K562 (cell line): ENCODE data around the gene TRRAP. TPM values are rescaled to one million over a fixed set of nuclear protein-coding genes. Genes with fewer than 3 reads are reported as not detected.
A peak's percentile ranks its signal among the peaks of the same experiment; 100 is the strongest.

Experiments used
- ELF4 ChIP-seq: fragments of 450-650 bp; formaldehyde crosslinking; IDR thresholded peaks from 2 replicates; pipeline ENCODE4 v1.4.0; 2022; ENCODE audit warnings: missing genetic modification characterization
- ETV5 ChIP-seq: sonication (generic); formaldehyde crosslinking; IDR thresholded peaks from 2 replicates; pipeline ENCODE4 v1.4.0; 2020; ENCODE audit warnings: low read depth, mild to moderate bottlenecking, missing genetic modification reagents
- NRF1 ChIP-seq, 2 experiments: fragments of 450-650 bp; IDR thresholded peaks in 1 of 2; conservative IDR thresholded peaks in 1 of 2; 2 replicates each; pipeline ENCODE4 v1.6.1; 2014; ENCODE audit warnings: mild to moderate bottlenecking in 2 of 2
- SIN3B ChIP-seq: fragments of 450-650 bp; IDR thresholded peaks from 2 replicates; pipeline ENCODE4 v1.6.1; 2017; ENCODE audit warnings: low read depth, mild to moderate bottlenecking, moderate library complexity
- SMARCC2 ChIP-seq: fragments of 450-650 bp; IDR thresholded peaks from 2 replicates; pipeline ENCODE4 v1.6.1; 2017; ENCODE audit warnings: antibody characterized with exemption, moderate library complexity, mild to moderate bottlenecking, low read depth
- TCF7 ChIP-seq: sonication (generic); IDR thresholded peaks from 2 replicates; pipeline ENCODE4 v1.6.1; 2016; ENCODE audit warnings: antibody characterized with exemption, borderline replicate concordance
- polyA plus RNA-seq, 8 experiments: library from polyadenylated mRNA; depleted of rRNA in 4 of 8; stranded (reverse) in 5 of 8; unstranded in 3 of 8; fragments of >200 nt; fragmentation: Nextera tagmentation in 2 of 8; fragmentation: Illumina TruSeq in 1 of 8; extraction: Ambion mirVana in 2 of 8; extraction: Trizol in 1 of 8; gene quantifications; 2 replicates each; pipeline versions ENCODE4 v1.2.1 to v1.2.3, GENCODE V29; 2011 to 2014; ENCODE audit warnings: inconsistent platforms in 1 of 8, missing spikeins in 1 of 8
- total RNA-seq, 7 experiments: library from RNA; depleted of rRNA in 6 of 7; stranded (reverse); fragments of >200 nt in 6 of 7; fragmentation: Illumina TruSeq in 2 of 7; extraction: Trizol in 2 of 7; gene quantifications; 2 replicates each; pipeline versions ENCODE4 v1.2.1 to v1.2.3, GENCODE V29; 2011 to 2021; ENCODE audit warnings: low replicate concordance in 1 of 7
- TF ChIP-seq, protein P1 (sequence below): sonication (generic); formaldehyde crosslinking; IDR thresholded peaks from 2 replicates; pipeline ENCODE4 v1.8.0; 2022; ENCODE audit warnings: missing genetic modification reagents, mild to moderate bottlenecking, moderate library complexity, borderline replicate concordance
- TF ChIP-seq, protein P2 (sequence below): sonication (generic); formaldehyde crosslinking; IDR thresholded peaks from 2 replicates; pipeline ENCODE4 v1.8.0; 2022; ENCODE audit warnings: missing genetic modification reagents, mild to moderate bottlenecking, borderline replicate concordance
- TF ChIP-seq, protein P3 (sequence below), 2 experiments: fragments of 450-650 bp in 1 of 2; sonication (generic) in 1 of 2; formaldehyde crosslinking in 1 of 2; IDR thresholded peaks; 2 replicates each; pipeline versions ENCODE4 v1.7.1 to v1.9.0; 2016 to 2022; ENCODE audit warnings: inconsistent platforms in 1 of 2, mild to moderate bottlenecking in 1 of 2, missing genetic modification reagents in 1 of 2
- TF ChIP-seq, protein P4 (sequence below): fragments of 450-650 bp; IDR thresholded peaks from 2 replicates; pipeline ENCODE4 v1.7.1; 2018; ENCODE audit warnings: mild to moderate bottlenecking, low read depth; ENCODE audit not compliant: partially characterized antibody

Gene TRRAP
- total and polyA plus RNA-seq, 9 of the 15 experiments (the other 6 are each of a cell fraction or from before 2014, with no cell fraction given) = 1.3 to 47.2 (median 9.7) TPM

DNA sequence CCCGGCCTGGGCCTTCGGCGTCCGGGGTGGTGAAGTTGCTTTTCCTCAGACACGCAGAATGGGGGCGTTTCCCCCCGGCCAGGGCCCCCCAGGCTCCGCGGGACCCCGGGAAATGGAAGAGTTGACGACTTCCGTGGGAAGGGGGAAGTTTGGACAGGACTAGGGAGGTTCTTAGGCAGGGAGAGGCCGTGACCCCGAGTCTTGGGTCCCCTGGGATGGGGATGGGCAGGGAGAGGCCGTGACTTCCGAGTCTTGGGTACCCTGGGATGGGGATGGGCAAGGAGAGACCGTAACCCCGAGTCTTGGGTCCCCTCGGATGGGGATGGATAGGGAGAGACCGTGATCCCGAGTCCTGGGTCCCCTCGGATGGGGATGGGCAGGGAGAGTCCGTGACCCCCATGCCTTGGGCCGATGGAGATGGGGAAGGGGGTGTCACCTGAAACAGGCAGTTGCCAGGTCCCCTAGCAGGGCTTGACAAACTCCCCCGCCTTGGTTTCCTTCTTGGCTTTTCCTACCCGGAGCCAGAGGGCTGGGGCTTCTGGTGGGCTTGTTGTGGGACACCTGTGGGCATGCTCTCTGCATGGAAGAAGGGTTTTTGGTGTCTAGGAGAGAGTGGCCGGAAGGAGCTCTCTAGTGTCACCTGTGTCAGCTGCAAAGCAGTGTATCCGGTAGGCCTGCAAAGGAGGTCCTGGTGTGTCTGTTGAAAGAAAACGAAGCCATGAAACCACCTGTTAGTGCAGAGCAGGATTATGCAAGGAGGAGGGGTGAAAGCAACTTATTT lies 1.1 kb downstream of the TRRAP start (continued):
- TF ChIP-seq, protein P1, sequence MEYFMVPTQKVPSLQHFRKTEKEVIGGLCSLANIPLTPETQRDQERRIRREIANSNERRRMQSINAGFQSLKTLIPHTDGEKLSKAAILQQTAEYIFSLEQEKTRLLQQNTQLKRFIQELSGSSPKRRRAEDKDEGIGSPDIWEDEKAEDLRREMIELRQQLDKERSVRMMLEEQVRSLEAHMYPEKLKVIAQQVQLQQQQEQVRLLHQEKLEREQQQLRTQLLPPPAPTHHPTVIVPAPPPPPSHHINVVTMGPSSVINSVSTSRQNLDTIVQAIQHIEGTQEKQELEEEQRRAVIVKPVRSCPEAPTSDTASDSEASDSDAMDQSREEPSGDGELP (CRISPR knock-in tag) = peak; percentile 64
- TF ChIP-seq ELF4 = no peak
- TF ChIP-seq SIN3B = no peak
- TF ChIP-seq, protein P2, sequence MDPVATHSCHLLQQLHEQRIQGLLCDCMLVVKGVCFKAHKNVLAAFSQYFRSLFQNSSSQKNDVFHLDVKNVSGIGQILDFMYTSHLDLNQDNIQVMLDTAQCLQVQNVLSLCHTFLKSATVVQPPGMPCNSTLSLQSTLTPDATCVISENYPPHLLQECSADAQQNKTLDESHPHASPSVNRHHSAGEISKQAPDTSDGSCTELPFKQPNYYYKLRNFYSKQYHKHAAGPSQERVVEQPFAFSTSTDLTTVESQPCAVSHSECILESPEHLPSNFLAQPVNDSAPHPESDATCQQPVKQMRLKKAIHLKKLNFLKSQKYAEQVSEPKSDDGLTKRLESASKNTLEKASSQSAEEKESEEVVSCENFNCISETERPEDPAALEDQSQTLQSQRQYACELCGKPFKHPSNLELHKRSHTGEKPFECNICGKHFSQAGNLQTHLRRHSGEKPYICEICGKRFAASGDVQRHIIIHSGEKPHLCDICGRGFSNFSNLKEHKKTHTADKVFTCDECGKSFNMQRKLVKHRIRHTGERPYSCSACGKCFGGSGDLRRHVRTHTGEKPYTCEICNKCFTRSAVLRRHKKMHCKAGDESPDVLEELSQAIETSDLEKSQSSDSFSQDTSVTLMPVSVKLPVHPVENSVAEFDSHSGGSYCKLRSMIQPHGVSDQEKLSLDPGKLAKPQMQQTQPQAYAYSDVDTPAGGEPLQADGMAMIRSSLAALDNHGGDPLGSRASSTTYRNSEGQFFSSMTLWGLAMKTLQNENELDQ = 0 out of 2 replicates have a peak, but pooled peaks have one; percentile 10
- no peak for TF ChIP-seq TCF7
- TF ChIP-seq, protein P3, sequence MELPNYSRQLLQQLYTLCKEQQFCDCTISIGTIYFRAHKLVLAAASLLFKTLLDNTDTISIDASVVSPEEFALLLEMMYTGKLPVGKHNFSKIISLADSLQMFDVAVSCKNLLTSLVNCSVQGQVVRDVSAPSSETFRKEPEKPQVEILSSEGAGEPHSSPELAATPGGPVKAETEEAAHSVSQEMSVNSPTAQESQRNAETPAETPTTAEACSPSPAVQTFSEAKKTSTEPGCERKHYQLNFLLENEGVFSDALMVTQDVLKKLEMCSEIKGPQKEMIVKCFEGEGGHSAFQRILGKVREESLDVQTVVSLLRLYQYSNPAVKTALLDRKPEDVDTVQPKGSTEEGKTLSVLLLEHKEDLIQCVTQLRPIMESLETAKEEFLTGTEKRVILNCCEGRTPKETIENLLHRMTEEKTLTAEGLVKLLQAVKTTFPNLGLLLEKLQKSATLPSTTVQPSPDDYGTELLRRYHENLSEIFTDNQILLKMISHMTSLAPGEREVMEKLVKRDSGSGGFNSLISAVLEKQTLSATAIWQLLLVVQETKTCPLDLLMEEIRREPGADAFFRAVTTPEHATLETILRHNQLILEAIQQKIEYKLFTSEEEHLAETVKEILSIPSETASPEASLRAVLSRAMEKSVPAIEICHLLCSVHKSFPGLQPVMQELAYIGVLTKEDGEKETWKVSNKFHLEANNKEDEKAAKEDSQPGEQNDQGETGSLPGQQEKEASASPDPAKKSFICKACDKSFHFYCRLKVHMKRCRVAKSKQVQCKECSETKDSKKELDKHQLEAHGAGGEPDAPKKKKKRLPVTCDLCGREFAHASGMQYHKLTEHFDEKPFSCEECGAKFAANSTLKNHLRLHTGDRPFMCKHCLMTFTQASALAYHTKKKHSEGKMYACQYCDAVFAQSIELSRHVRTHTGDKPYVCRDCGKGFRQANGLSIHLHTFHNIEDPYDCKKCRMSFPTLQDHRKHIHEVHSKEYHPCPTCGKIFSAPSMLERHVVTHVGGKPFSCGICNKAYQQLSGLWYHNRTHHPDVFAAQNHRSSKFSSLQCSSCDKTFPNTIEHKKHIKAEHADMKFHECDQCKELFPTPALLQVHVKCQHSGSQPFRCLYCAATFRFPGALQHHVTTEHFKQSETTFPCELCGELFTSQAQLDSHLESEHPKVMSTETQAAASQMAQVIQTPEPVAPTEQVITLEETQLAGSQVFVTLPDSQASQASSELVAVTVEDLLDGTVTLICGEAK (IDR thresholded peaks at IDR 0.05) = peak; percentile 80
- TF ChIP-seq, protein P3 (CRISPR knock-in tag; IDR thresholded peaks at IDR 0.05) = no peak
- no peak for TF ChIP-seq SMARCC2
- TF ChIP-seq, protein P4, sequence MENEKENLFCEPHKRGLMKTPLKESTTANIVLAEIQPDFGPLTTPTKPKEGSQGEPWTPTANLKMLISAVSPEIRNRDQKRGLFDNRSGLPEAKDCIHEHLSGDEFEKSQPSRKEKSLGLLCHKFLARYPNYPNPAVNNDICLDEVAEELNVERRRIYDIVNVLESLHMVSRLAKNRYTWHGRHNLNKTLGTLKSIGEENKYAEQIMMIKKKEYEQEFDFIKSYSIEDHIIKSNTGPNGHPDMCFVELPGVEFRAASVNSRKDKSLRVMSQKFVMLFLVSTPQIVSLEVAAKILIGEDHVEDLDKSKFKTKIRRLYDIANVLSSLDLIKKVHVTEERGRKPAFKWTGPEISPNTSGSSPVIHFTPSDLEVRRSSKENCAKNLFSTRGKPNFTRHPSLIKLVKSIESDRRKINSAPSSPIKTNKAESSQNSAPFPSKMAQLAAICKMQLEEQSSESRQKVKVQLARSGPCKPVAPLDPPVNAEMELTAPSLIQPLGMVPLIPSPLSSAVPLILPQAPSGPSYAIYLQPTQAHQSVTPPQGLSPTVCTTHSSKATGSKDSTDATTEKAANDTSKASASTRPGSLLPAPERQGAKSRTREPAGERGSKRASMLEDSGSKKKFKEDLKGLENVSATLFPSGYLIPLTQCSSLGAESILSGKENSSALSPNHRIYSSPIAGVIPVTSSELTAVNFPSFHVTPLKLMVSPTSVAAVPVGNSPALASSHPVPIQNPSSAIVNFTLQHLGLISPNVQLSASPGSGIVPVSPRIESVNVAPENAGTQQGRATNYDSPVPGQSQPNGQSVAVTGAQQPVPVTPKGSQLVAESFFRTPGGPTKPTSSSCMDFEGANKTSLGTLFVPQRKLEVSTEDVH = no peak
- TF ChIP-seq ETV5 = peak; percentile 51
- peak; percentile 23 to 38; a peak in 1 of 4 replicates for TF ChIP-seq NRF1 (conservative IDR thresholded peaks at IDR 0.05 in 1 of 2, IDR thresholded peaks at IDR 0.05 in 1 of 2)
